Stimulated activated CD8-positive, alpha-beta memory T cell treated with anti-CD3 and anti-CD28 coated beads, Interleukin-15, amount 100 ng/mL, for 1 hour (primary cell): ENCODE data around the gene CREBL2.
"Not testable (repeated sequence)": the region's sequence is repeated elsewhere in the genome, so short reads cannot be mapped to it uniquely, and the experiment has no call there.

Experiments
- DNase-seq: peaks from one replicate; pipeline ENCODE4 v3.0.0-alpha.2; 2020; ENCODE audit warnings: low read depth

The CREBL2 gene

GRCh38 chr12:12598864-12599263 is 12.8 kb upstream of the CREBL2 start:
- no peak for DNase-seq

GRCh38 chr12:12599750-12600643 is 11.7 kb upstream of the CREBL2 start:
- no peak for DNase-seq

- DNase-seq: no peak
Measured at GRCh38 chr12:12600659-12601058, 11.0 kb upstream of the CREBL2 start.

GRCh38 chr12:12604740-12605139 is 6.9 kb upstream of the CREBL2 start:
- no peak for DNase-seq

GRCh38 chr12:12606781-12607589 is 4.7 kb upstream of the CREBL2 start:
- no peak for DNase-seq

GRCh38 chr12:12608557-12608957 is 3.1 kb upstream of the CREBL2 start:
- DNase-seq: no peak

- no peak for DNase-seq
Measured at GRCh38 chr12:12609692-12610091, 2.0 kb upstream of the CREBL2 start.

GRCh38 chr12:12610711-12611110 is 965 bp upstream of the CREBL2 start:
- no peak for DNase-seq

- no peak for DNase-seq
Measured at GRCh38 chr12:12612358-12612757, 682 bp downstream of the CREBL2 start.

- DNase-seq: no peak
Measured at GRCh38 chr12:12613344-12613743, 1.7 kb downstream of the CREBL2 start.

GRCh38 chr12:12614342-12614741 is 2.7 kb downstream of the CREBL2 start:
- no peak for DNase-seq

GRCh38 chr12:12616512-12617310 is 5.0 kb downstream of the CREBL2 start:
- no peak for DNase-seq

GRCh38 chr12:12618064-12618463 is 6.4 kb downstream of the CREBL2 start:
- DNase-seq: not testable (repeated sequence)

- DNase-seq: no peak
Measured at GRCh38 chr12:12620730-12621315, 9.1 kb downstream of the CREBL2 start.

- DNase-seq: no peak
Measured at GRCh38 chr12:12622418-12622817, 10.7 kb downstream of the CREBL2 start.

- DNase-seq: no peak
Measured at GRCh38 chr12:12624498-12624992, 12.9 kb downstream of the CREBL2 start.

GRCh38 chr12:12626471-12626870 is 14.8 kb downstream of the CREBL2 start:
- DNase-seq: no peak

GRCh38 chr12:12627308-12627827 is 15.7 kb downstream of the CREBL2 start:
- no peak for DNase-seq

- DNase-seq: no peak
Measured at GRCh38 chr12:12628013-12628412, 16.3 kb downstream of the CREBL2 start.

- no peak for DNase-seq
Measured at GRCh38 chr12:12630850-12631249, 19.2 kb downstream of the CREBL2 start.

- DNase-seq: no peak
Measured at GRCh38 chr12:12635651-12636050, 24.0 kb downstream of the CREBL2 start.
